HL-60 (cell line): ENCODE results near the gene MORF4L2.

ENCODE experiments used
- DNase-seq, 2 experiments: peaks; one replicate each; pipeline ENCODE4 v3.0.0-alpha.2; 2010 to 2020; ENCODE audit warnings: low read depth in 1 of 2, low spot score in 1 of 2
- H3K27ac ChIP-seq: fragments of 250-450 bp; sonication (Bioruptor Pico); replicated peaks from 2 replicates; pipeline ENCODE4 v1.5.1; 2020; ENCODE audit warnings: mild to moderate bottlenecking, moderate library complexity
- H3K27me3 ChIP-seq: fragments of 250-450 bp; sonication (Bioruptor Pico); 2 replicates; pipeline ENCODE4 v1.5.1; 2021; ENCODE audit warnings: mild to moderate bottlenecking, moderate library complexity; ENCODE audit not compliant: insufficient read depth, poor library complexity, severe bottlenecking
- H3K4me3 ChIP-seq: replicated peaks from 2 replicates; pipeline ENCODE4 v1.5.1; 2011; ENCODE audit warnings: mild to moderate bottlenecking, control low read depth, low read length; ENCODE audit not compliant: insufficient read depth
- GABPA ChIP-seq: IDR thresholded peaks from 2 replicates; pipeline ENCODE4 v1.6.1; 2012; ENCODE audit warnings: low read depth
- POLR2AphosphoS5 ChIP-seq: IDR thresholded peaks from 2 replicates; pipeline ENCODE4 v1.6.1; 2012; ENCODE audit warnings: low read depth
- SPI1 ChIP-seq: IDR thresholded peaks from 2 replicates; pipeline ENCODE4 v1.6.1; 2012; ENCODE audit warnings: low read depth, mild to moderate bottlenecking, borderline replicate concordance
- TF ChIP-seq, protein P1 (sequence below): IDR thresholded peaks from 2 replicates; pipeline ENCODE4 v1.6.1; 2012; ENCODE audit warnings: low read depth; ENCODE audit not compliant: insufficient replicate concordance
- TF ChIP-seq, protein P2 (sequence below): IDR thresholded peaks from one replicate; pipeline ENCODE4 v1.5.1; 2011; ENCODE audit warnings: low read length, control low read depth, inconsistent platforms; ENCODE audit not compliant: insufficient read depth

The MORF4L2 gene

DNA sequence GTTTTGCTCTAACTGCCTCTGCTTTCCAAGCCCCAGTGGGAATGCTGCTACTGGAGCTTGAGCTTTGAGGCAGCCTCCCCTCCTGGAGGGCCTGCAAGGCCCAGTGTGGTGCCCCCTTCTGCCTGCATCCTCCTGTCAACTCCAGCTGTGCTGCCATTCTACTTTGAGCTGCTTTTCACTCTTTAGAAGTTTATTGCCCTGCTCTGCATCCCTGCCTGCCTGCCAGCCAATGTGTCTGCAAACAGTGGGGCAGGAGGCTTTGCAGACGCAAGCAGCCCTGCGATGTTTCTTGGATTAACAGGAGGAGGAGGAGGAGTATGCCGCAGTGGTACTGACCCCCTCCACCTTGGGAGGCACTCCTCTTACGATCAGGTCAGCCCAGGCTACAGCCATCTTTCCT is 40.6 kb upstream of the MORF4L2 start:
- no peak for DNase-seq
- Histone ChIP-seq H3K27ac (no peak overlapping the region), H3K27me3 (no peaks in the 10 kb centered on the region), H3K4me3 (no peak overlapping the region)
- TF ChIP-seq, protein P1, sequence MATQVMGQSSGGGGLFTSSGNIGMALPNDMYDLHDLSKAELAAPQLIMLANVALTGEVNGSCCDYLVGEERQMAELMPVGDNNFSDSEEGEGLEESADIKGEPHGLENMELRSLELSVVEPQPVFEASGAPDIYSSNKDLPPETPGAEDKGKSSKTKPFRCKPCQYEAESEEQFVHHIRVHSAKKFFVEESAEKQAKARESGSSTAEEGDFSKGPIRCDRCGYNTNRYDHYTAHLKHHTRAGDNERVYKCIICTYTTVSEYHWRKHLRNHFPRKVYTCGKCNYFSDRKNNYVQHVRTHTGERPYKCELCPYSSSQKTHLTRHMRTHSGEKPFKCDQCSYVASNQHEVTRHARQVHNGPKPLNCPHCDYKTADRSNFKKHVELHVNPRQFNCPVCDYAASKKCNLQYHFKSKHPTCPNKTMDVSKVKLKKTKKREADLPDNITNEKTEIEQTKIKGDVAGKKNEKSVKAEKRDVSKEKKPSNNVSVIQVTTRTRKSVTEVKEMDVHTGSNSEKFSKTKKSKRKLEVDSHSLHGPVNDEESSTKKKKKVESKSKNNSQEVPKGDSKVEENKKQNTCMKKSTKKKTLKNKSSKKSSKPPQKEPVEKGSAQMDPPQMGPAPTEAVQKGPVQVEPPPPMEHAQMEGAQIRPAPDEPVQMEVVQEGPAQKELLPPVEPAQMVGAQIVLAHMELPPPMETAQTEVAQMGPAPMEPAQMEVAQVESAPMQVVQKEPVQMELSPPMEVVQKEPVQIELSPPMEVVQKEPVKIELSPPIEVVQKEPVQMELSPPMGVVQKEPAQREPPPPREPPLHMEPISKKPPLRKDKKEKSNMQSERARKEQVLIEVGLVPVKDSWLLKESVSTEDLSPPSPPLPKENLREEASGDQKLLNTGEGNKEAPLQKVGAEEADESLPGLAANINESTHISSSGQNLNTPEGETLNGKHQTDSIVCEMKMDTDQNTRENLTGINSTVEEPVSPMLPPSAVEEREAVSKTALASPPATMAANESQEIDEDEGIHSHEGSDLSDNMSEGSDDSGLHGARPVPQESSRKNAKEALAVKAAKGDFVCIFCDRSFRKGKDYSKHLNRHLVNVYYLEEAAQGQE: no peak
- no peak for TF ChIP-seq GABPA
- no peak for TF ChIP-seq SPI1
- no peak for TF ChIP-seq POLR2AphosphoS5
- TF ChIP-seq, protein P2, sequence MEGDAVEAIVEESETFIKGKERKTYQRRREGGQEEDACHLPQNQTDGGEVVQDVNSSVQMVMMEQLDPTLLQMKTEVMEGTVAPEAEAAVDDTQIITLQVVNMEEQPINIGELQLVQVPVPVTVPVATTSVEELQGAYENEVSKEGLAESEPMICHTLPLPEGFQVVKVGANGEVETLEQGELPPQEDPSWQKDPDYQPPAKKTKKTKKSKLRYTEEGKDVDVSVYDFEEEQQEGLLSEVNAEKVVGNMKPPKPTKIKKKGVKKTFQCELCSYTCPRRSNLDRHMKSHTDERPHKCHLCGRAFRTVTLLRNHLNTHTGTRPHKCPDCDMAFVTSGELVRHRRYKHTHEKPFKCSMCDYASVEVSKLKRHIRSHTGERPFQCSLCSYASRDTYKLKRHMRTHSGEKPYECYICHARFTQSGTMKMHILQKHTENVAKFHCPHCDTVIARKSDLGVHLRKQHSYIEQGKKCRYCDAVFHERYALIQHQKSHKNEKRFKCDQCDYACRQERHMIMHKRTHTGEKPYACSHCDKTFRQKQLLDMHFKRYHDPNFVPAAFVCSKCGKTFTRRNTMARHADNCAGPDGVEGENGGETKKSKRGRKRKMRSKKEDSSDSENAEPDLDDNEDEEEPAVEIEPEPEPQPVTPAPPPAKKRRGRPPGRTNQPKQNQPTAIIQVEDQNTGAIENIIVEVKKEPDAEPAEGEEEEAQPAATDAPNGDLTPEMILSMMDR: no peak

DNA sequence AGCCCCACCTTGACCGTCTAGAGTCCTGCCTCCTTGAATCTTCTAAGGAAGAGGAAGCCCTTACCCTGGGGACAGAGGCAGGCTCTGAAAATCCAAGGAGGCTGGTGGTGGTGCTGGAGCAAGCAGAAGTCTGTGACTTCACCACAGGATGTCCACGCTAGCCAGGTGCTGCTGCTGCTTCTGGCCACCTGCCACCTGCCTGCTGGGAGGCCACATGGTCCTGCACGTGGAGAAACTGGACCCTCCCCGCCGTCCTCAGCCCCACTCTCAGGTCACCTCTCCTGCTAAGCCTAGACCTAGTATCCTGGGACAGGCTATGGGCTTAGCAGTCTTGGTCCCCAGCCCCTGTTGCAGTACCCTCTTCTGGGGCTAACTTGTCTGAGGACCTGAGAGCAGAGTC is 40.0 kb upstream of the MORF4L2 start:
- no peak overlapping the region for H3K4me3 ChIP-seq
- no peak overlapping the region for H3K27ac ChIP-seq
- no peaks in the 10 kb centered on the region for H3K27me3 ChIP-seq
- TF ChIP-seq, protein P1: no peak
- TF ChIP-seq, protein P2: no peak
- no peak for TF ChIP-seq GABPA
- TF ChIP-seq SPI1: no peak
- no peak for DNase-seq

DNA sequence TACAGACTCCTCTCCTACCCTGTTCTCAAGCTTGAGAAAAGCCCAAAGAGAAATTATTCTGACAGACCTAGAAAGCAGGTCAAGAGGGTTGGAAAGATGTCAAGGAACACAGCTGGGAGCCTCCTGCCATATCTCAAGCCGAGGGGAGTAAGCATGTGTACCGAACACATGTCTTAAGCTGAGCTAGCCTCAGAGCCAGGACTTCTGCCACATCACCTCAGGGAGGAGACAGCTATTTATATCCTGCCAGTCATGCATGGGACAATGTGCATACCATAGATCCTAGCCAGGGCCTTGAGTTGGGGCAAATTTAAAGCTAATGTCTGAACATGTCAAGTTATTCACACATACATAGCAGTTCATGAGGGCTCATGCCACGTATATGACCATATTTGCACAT is 36.0 kb upstream of the MORF4L2 start:
- TF ChIP-seq GABPA: no peak
- TF ChIP-seq, protein P1: no peak
- Histone ChIP-seq H3K27ac (no peak overlapping the region), H3K4me3 (no peak overlapping the region), H3K27me3 (no peaks in the 10 kb centered on the region)
- DNase-seq: no peak

DNA sequence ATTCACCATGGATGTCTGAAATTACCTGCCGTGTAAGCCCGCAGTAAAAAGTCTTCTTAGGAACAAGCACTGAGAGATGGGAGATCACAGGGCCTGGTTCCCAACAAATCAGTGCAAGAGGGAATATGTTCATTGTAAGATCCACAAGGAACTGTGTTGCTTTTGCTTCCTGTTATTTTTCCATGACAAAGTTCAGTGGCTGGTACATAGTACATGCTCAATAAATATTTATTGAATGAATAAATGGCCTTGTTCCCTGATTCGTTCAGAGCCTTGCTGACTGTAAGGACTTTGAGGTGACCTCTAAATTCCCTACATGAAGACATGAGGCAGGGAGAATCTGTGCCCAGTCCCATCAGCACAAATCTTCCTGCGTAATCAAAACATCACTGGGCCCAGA is 31.6 kb upstream of the MORF4L2 start:
- TF ChIP-seq, protein P2: no peak
- TF ChIP-seq, protein P1: no peak
- TF ChIP-seq GABPA (no peak), POLR2AphosphoS5 (no peak), SPI1 (no peak)
- H3K4me3 ChIP-seq: no peak overlapping the region
- DNase-seq: no peak
- no peaks in the 10 kb centered on the region for H3K27me3 ChIP-seq
- H3K27ac ChIP-seq: no peak overlapping the region
